Stimulated activated CD8-positive, alpha-beta memory T cell treated with anti-CD3 and anti-CD28 coated beads, Interleukin-15, amount 100 ng/mL, for 24 hours (primary cell): Measurements from ENCODE around the gene OXTR.
A peak's percentile ranks its signal among the peaks of the same experiment; 100 is the strongest.

ENCODE experiments used
- DNase-seq: peaks from one replicate; pipeline ENCODE4 v3.0.0-alpha.2; 2020; ENCODE audit warnings: low read depth

Gene OXTR

DNA sequence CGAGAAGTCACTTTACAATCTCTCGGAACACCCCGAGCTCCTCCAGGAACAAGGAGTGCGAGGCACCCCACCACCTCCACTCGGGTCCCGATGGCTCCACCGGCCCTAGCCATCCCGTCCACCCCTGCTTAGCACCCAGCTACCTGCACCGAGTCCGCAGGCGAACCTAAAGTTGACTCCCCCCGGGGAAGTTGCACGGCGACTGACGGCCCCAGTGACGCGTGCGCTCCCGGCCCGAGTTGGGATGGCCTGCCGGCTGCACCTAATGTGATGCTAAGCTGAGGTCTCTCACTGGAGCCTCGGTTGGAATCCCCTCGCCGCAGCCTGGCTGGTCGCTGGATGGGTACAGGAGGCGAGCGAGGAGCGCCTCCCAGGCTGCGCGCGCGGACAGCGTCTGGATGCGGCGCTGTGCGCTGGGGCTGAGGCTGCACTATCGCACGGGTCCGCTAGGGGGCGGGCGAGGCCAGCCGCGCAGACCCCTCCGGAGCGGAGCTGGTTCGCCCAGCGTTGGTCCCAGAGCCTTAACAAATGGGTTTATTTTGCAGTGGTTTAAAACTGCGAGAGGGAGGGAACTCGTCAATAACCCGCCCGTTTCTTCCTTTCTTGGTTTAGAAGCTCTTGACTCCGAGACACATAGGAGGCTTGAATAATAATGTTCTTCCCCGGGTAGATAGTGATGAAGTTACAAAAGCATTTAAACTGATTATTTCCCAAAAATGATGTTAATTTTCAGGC is at the start of gene OXTR:
OXTR (minus strand) TSS at position 526 of the 735 bp plus-strand sequence. CDS start 1,426 bp downstream, outside the sequence.
- DNase-seq = peak; percentile 53

DNA sequence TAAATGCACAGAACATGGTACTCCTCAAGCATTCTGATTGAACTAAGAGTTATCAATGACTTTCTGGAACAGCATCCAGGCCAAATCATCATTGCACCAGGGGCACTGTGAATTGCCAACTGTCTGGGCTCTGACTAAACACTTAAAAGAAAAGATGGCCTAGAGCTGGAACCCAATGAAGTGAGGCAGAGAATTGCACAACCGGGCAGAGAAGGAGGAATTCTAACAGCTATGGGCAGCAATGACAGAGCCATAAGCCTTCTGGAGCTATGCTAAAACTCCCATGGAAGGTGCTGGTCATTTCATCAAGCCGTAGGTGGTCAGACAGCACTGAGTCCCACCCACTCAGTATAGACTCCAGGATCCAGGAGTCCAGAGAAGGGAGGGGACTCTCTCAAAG is 48.1 kb upstream of the OXTR start:
- no peak for DNase-seq

DNA sequence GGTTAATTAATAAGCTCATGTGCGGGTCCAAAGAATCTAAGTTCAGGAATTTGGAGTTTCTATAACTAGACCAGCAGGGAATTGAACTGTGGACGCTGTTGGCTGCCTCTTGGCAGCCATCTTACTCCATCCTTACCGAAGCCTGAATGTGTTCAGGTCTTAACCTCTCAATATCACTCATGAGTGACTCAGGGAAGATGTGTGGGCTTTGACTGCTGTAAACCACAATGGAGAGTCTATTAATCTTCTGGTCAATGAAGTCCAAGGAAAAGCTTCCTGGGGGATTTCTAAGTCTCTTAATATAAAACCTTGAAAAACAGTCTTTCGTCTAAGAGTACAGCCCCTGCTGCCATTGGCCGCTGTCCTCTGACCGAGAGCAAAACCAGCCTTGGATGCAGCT is 46.7 kb upstream of the OXTR start:
- no peak for DNase-seq

DNA sequence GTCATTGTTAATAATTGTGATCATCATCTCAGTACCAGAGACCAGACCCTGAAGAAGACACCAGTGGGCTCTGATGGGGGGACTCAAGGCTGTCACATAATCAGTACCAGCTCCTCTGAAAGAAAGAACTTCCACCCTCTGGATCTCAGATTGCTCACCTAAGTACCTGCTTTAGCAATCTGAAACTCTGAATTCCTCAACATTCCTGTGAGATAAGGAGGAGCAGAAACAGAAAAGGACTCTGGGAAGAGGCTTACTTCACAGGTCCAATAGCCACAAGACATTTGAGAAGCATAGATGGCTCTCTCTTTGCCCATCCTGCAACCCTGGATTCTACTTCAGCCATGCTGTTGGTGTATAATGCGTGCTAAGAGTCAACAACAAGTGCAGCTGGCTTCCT is 44.0 kb upstream of the OXTR start:
- DNase-seq = no peak

DNA sequence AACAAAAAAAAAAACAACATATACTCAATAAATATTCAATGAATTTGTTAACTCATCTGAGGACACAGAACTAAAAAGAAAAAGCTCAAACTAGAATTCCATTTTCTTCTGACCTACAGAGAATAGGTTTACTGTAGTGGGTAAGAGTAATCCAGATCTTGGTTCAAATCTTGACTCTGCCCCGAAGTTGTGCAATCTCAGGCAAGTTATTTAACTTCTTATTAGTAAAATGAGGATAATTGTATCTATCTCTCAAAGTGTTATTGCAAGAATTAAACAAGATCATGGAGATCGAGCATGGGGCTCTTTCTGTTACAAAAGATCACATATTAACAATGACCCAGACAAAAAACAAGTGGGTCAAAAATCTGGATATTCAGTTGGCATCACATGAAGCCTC is 41.1 kb upstream of the OXTR start:
- DNase-seq = no peak

DNA sequence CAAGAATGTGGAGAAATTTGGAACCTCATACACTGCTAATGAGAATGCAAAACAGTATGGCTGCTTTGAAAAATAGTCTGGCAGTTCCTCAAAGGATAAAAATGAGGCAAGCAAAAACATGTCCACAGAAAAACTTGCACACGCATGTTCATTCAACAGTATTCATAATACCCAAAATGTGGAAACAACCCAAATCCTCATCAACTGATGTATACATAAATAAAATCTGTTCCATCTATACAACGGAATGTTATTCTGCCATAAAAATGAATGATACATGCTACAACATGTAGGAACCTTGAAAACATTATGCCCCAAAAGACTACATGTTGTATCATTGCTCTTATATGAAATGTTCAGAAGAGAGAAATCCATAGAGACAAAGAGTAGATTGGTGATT is 36.4 kb upstream of the OXTR start:
- DNase-seq = no peak

DNA sequence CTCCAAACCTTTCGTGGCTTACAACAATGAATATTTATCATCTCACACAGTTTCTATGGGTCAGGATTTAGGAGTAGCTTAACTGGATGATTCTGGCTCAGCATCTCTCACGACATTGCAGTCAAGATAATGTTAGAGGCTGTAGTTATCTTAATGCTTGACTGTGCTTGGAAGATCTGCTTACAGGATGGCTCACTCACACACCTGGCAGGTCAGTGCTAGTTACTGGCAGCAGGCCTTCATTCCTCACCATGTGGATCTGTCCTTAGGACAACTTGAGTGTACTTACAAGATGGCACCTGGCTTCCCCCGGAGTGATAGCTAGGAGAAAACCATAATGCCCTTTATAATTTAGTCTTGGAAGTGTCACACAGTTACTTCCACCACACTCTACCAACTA is 32.8 kb upstream of the OXTR start:
- no peak for DNase-seq

DNA sequence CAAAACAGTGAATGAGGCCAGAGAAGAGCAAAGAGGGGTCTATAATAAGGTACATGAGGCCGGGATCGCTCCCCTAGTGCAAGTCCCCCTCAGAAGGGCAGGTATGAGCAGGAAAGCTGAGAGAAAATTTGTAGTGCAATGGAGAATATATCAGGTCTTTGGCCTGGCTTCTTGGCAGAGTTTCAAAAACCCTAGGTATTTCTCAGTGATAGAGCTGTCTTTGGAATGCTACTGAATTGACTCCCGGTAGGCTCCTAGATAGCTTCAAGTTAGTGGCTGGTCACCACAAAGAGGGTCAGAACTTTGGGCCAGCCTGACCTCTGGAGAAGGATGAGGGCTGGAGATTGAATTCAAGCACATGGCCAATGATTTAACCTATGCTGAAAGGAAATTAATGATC is 30.6 kb upstream of the OXTR start:
- DNase-seq = no peak

DNA sequence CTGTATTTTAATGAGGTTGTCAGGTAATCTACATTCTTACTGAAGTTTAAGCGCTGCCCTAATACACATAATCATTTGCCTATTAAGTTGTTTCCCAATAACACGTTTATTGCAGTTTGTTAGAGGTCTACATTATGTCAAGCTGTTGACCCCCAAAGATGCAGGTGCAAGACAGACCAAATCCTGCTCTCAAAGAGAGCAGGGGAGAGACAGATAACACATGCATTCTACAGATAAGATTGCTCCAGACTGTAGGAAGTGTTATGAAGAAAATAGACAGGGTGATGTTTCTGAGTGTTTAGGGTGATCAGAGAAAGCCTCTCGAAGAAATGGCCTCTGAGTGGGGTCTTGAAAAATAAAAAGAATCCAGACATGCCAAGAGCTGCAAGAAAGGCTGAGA is 24.8 kb upstream of the OXTR start:
- no peak for DNase-seq

DNA sequence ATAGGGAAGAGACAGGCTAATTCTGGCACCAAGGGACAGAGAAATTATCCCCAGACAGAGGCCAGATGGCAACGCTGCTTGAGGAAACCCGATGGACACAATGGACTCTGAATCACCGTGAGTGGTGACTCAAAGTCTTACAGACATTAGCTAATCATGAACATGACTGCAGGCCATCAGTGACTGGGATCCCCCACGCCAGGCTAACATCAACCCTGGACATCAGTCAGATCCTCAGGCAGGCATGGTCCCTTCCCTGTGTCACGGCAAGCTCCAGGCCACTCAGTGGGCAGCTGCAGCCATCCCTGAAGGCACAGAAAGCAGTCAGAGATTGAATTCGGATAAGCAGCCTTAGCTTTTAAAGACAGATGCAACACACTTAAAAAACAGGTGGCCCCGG is 23.8 kb upstream of the OXTR start:
- DNase-seq = no peak

DNA sequence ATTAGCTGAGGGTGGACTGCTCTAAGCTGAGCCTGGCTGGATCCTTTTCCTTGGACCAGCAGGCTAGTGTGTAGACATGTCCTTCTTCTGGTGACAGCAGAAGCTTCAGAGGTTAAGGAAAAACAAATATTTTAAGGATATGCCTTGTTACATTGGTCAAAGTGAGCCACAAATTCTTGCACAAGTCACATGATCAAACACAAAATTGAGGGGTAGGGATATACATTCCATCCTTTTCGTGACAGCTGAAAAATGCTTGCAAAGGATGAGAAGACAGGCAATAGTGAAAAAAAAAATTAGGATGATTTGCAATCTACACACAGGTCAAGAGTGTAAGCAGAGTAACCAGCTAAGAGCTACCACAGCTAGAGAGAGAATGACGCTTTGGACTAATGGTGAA is 21.1 kb upstream of the OXTR start:
- no peak for DNase-seq

DNA sequence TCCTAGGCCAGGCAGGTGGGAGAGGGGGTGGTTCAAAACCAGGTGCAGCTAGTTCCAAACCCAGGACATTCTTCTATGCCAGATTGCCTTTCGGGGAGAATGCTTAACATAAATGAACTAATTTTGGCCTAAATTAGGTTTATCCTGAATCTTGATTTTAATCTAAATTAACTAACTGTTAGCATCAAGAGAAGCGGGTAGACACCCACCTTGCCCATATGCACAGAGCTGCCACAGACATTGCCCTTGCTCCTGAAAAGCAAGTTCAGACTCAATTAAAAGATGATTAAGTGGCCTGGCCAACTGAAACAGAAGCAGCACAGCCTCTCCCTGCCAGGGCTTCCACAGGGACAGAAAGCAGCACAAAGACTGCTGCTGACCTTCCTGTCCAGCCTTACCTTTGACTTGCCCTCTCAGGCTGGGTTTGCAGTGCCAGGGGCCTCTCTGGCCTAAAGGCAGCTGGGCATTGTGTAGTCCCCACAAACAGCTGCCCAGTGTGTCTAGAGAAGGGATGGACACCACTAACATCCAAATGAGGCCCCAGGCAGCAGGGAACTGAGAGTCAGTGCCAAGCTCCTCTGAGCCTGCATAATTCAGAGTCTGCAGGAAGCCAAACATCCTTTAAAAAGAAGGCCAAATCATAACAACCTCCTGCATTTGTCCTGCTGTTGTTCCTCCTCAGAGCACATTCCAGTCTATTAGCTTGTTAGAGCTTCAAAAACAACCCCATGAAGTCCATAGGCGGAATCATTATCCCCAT is 15.4 kb upstream of the OXTR start:
- no peak for DNase-seq

DNA sequence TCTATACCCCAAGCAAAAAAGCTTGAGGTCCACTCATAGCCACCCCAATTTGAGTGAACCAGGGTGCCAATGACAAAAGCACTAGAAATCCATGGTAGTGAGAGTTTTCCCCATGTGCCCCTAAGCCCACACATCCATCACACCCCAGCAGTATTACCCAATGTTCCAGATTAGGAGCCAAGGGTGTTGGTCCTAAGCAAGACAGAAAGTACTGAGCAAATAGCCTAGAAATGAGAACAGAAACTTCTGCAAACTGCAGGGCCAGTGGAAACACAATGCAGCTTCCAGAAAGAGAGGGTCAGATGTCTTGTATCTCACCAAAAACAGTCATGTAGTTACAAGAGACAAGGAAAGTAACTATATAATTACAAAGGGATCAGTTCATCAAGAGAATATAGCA is 10.9 kb upstream of the OXTR start:
- no peak for DNase-seq

DNA sequence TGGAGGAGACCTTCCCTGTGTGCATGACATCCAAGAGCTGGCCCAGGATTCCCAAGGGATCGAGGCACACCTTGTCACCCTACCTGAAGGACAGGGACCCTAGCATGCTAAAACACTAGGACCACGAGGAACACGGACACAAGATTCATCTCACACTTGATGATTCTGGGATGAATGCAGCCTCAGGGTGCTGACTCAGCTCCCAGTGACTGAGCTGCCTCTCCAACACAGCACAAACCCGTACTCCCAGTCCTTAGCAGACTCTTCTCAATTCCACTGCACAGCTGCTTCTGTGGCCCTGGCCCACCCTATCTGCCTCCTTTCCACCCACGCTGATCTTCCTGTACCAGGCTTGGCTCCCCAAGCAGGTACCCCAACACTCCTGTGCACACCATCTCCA is 9.1 kb upstream of the OXTR start:
- DNase-seq = no peak

DNA sequence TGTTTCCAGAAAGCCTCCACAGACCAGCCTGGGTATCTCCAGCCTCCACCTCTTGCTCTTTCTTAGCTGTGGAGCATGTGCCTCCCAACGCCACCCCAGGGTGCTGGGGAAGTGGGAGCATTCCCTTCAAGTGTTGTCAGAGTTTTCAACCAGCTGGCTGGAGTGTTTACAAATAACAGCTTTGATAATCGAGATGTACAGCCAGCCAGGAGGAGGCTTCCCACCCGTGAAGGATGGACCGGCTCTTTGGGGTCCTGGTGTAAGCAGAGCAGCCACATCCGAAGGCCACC is 8.5 kb upstream of the OXTR start:
- DNase-seq = no peak

DNA sequence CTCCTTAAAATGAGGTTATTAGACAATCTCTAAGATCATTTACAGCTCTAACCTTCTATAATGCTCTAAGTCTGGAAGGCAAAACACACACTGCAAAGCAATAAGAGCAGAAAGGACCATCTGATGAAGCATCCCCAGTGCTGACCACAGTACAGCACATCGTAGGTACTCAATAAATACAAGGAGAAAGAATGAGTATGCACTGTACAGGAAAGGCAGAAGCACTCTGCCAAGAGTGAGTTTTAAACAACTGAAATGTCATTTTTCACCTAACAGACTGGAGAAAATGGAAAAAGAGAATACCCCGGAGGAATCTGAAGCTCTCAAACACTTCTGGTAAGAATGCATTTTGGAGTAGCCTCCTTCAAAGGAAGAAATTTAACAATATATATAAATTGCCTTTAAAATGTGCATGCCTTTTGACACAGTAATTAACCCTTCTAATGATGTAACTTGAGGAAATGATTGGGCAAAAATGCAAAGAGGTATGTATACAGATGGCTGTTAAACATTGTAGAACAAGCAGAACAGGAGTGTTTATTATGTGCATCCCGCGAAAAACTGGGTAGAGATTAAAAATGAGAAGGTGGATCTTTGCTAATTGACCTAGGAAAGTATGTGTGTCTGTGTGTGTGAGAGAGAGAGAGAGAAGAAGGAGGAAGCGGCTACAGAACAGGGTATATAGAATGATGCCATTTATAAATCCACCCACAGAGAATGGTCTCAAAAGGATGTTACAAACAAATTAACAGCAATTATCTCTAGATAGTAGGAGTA is 8.0 kb upstream of the OXTR start:
- DNase-seq = no peak

DNA sequence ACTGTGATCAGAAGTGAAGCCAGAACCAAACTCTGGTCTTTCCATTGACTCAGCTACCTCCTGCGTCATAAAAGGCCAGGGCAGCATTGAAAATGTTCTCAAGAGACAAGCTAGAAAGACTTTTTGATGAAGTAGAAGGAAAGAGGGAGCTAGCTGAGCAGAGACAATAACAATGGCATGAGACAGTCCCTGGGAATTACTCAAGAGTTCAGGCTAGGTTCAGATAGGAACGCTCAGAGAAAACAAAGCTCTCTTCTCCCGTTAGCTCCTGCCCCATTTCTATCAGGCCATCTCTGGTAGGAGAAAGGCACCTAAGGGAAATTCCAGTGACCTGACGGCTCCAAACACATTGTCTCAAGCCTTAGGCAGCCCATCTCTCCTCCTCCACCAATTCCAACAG is 7.0 kb upstream of the OXTR start:
- DNase-seq = no peak

DNA sequence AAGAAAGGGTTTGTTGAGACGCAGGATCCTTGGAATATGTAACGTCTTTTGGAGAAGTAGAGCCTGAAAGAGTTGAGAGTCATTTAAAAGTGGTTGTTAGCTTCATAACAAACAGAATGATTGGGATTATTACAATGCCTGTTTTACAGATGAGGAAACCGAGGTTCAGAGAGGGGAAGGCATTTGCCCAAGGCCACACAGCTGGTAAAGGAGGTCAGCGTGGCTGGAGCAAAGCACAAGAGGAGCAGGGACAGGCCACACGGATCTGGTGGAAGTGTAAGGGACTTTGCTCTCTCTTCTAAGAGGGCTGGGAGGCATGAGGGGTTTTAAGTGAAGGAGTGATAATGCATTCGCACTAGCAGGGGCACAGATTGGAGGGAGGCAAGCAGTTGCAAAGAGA is 6.2 kb upstream of the OXTR start:
- DNase-seq = no peak

DNA sequence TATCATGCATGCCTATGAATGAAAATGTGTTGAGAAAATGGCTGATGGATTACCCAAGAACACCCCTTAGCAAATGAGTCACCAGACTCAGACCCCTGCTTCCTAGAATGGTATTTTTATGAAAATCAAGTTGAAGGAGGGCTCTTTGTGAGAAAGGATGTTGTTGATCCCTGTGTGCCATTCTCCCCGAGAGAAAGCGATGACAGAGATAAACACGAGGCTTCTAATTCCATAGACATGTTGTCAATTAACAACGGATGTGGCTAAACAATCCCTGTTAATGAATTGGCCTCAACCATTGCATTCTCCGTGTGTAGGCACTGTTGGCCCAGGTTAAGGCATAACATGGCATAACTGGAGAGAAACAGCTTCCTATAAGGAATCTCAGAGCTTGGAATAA is 5.8 kb upstream of the OXTR start:
- DNase-seq = no peak

DNA sequence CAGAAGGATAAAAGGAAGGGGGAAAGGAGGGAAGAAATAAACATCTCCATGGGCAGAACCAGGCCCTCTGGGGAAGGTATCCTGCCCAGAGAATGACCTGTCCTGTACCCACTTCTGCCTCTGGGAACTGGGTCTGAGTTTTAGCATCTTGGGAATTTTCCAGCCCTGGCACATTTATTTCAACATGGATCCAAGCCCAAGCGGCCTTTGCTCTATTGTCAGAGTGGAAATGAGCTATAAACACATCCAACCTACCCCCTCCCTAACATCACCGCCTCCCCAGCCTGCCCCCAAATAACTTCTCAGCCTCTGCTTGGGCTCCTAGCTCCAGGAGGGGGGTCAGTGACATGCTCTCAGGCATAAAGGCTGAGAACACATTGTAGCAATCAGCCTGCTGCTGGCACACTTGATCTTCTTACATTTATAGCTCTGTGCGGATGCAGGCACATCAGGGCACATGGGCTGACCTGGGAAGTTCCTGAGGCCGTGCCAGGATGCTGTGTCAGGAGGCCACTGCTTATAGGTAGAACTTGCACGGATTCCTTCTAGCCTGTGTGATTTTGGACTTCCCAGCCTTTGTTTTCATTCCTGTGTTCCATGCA is 4.6 kb upstream of the OXTR start:
- DNase-seq = no peak

DNA sequence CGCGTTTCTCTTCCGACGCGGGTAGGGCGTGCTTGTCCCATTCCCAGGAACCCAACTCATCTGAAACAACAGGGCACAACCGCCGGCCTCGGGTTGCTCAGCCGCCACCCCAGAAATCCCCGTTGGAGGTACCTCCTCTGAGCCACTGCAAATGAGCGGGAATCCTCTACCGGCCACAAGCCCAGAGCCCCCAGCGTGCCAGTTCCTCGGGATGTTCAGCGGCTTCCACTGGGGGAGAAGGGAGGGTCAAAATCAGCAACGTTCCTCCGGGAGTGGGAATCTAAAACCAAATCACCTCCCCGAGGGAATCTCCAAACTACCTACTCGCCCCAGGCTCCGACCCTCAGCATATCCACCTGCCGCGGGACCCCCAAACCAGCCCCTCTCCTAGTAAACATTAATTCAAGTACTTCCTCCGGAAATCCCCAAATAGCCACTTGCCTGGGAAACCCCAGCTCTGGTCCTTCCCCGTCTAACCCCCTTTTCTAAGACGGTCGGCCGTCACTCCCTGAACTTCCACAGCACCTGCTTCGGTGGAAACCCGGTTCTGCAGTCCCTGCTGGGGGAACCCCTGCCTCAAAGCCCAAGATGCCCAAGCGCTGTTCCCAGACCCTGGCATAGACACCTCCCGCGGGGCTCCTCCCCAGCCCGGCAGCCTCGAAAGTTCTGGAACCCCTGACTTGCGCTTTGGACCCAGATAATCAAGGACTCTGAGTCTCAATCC is 887 bp downstream of the OXTR start:
- DNase-seq = no peak

DNA sequence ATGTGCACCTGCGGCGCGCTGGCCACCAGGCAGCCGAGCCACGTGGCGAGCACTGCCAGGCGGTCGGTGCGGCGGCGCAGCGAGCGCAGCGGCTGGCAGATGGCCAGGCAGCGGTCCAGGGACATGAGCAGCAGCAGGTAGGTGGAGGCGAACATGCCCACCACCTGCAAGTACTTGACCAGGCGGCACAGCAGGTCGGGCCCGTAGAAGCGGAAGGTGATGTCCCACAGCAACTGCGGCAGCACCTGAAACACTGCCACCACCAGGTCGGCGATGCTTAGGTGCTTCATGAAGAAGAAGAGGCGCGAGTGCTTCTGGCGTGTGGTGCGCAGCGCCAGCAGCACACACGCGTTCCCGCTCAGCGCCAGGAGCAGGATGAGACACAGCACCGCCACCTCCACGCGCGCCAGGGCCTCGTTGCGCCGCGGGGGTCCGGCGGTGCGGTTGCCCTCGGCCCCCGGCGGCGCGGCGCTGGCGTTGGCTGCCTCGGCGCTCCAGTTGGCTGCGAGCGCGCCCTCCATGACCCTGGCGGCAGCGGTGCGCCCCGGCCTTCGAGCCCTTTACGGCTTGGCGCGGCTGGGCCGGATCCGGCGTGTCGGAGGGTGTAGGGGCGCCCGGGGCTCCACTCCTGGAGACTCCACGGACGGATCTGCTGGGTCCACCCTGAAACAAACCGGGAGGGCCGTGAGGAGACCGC is 1.6 kb downstream of the OXTR start:
- DNase-seq = no peak
